Activated CD4-positive, alpha-beta T cell treated with anti-CD3 and anti-CD28 coated beads, Interleukin-2, amount 10 ng/mL, durations not matched to agents 7 days and 5 days (primary cell): ENCODE results near the gene RSBN1. TPM values are rescaled to one million over a fixed set of nuclear protein-coding genes. Genes with fewer than 3 reads are reported as not detected.
A peak's percentile ranks its signal among the peaks of the same experiment; 100 is the strongest.

Experiments
- CTCF ChIA-PET: fragments of 350-600 bp; sonication (Branson Sonifier 250); formaldehyde crosslinking; loops from one replicate; lab custom pipeline; 2021; ENCODE audit warnings: antibody characterized with exemption; lab: Charles Lee
- POLR2A ChIA-PET: fragments of 350-600 bp; sonication (Branson Sonifier 250); formaldehyde crosslinking; loops from one replicate; lab custom pipeline; 2021; ENCODE audit warnings: antibody characterized with exemption; lab: Charles Lee
- DNase-seq: peaks from one replicate; pipeline ENCODE4 v3.0.0-alpha.2; 2020
- H3K27ac Mint-ChIP-seq: one replicate; pipeline ENCODE4 v1.8.0; 2021; ENCODE audit warnings: mild to moderate bottlenecking, moderate library complexity, mixed read lengths
- H3K27me3 Mint-ChIP-seq: one replicate; pipeline ENCODE4 v1.8.0; 2021; ENCODE audit warnings: mixed read lengths
- H3K36me3 Mint-ChIP-seq: one replicate; pipeline ENCODE4 v1.8.0; 2021; ENCODE audit warnings: low read depth, mixed read lengths
- H3K4me1 Mint-ChIP-seq: one replicate; pipeline ENCODE4 v1.8.0; 2021; ENCODE audit warnings: mixed read lengths
- H3K4me3 Mint-ChIP-seq: one replicate; pipeline ENCODE4 v1.8.0; 2021; ENCODE audit warnings: mild to moderate bottlenecking, moderate library complexity, mixed read lengths
- H3K9me3 Mint-ChIP-seq: one replicate; pipeline ENCODE4 v1.8.0; 2021; ENCODE audit warnings: mixed read lengths
- total RNA-seq, 2 experiments: library from RNA; stranded (reverse); gene quantifications; one replicate each; pipeline ENCODE4 v1.2.3, GENCODE V29; 2021

The RSBN1 gene
- total RNA-seq, 2 experiments from 2014 or later, result 30.8 to 31.7 TPM

GRCh38 chr1:113809670-113810602 is 2.3 kb downstream of the RSBN1 start:
- POLR2A ChIA-PET, result no interaction called here
- Mint-ChIP-seq H3K4me1 (peaks cover 44% of the 10 kb centered on the region), H3K4me3 (peak overlapping the region; percentile 96), H3K9me3 (no peaks in the 10 kb centered on the region), H3K27ac (peak overlapping the region; percentile 67), H3K27me3 (no peaks in the 10 kb centered on the region), H3K36me3 (peaks cover 38% of the 10 kb centered on the region)
- DNase-seq, result no peak
- CTCF ChIA-PET, result no interaction called here

- peak overlapping the region; percentile 14 for H3K27ac Mint-ChIP-seq
- peak overlapping the region; percentile 27 for H3K4me3 Mint-ChIP-seq
- peaks cover 47% of the 10 kb centered on the region for H3K36me3 Mint-ChIP-seq
- no peaks in the 10 kb centered on the region for H3K9me3 Mint-ChIP-seq
- H3K27me3 Mint-ChIP-seq, result no peaks in the 10 kb centered on the region
- POLR2A ChIA-PET, result no interaction called here
- DNase-seq, result no peak
- H3K4me1 Mint-ChIP-seq, result peaks cover 52% of the 10 kb centered on the region
- CTCF ChIA-PET, result no interaction called here
Observed at GRCh38 chr1:113808450-113809195, 3.7 kb downstream of the RSBN1 start.

GRCh38 chr1:113805639-113806038 is 6.6 kb downstream of the RSBN1 start:
- H3K4me3 Mint-ChIP-seq, result no peak overlapping the region
- H3K9me3 Mint-ChIP-seq, result peaks cover 6% of the 10 kb centered on the region
- ChIA-PET CTCF (interaction anchor here (1.1 kb wide), 2 partner anchors 12 to 17 kb away, joined by 3 to 5 read pairs; no protein-coding TSS in a partner anchor), POLR2A (no interaction called here)
- H3K27me3 Mint-ChIP-seq, result no peaks in the 10 kb centered on the region
- no peak for DNase-seq
- no peak overlapping the region for H3K27ac Mint-ChIP-seq
- peaks cover 55% of the 10 kb centered on the region for H3K36me3 Mint-ChIP-seq
- peaks cover 68% of the 10 kb centered on the region for H3K4me1 Mint-ChIP-seq

GRCh38 chr1:113805256-113805531 is 7.1 kb downstream of the RSBN1 start:
- H3K4me1 Mint-ChIP-seq, result peaks cover 66% of the 10 kb centered on the region

GRCh38 chr1:113804421-113805255 is 7.6 kb downstream of the RSBN1 start:
- Mint-ChIP-seq H3K4me1 (peaks cover 62% of the 10 kb centered on the region), H3K36me3 (peaks cover 50% of the 10 kb centered on the region), H3K27ac (no peak overlapping the region), H3K4me3 (no peak overlapping the region), H3K27me3 (no peaks in the 10 kb centered on the region), H3K9me3 (peaks cover 6% of the 10 kb centered on the region)
- ChIA-PET CTCF (interaction anchor here (1.1 to 1.5 kb wide), 2 partner anchors 13 to 14 kb away, joined by 3 read pairs; no protein-coding TSS in a partner anchor), POLR2A (interaction anchor here (0.6 kb wide), 1 partner anchor 13 kb away, joined by 3 read pairs; no protein-coding TSS in a partner anchor)
- no peak for DNase-seq

More at GRCh38 chr1:113805256-113805531, 7.1 kb downstream of the RSBN1 start:
- Mint-ChIP-seq H3K27me3 (no peaks in the 10 kb centered on the region), H3K4me3 (no peak overlapping the region), H3K27ac (no peak overlapping the region), H3K36me3 (peaks cover 53% of the 10 kb centered on the region), H3K9me3 (peaks cover 6% of the 10 kb centered on the region)
- POLR2A ChIA-PET, result interaction anchor here (0.6 kb wide), 1 partner anchor 12 kb away, joined by 3 read pairs; no protein-coding TSS in a partner anchor
- no peak for DNase-seq
- CTCF ChIA-PET, result interaction anchor here (1.1 kb wide), 2 partner anchors 12 to 17 kb away, joined by 3 to 5 read pairs; no protein-coding TSS in a partner anchor

- ChIA-PET POLR2A (no interaction called here), CTCF (interaction anchor here (1.3 kb wide), 1 partner anchor 15 kb away, joined by 3 read pairs; no protein-coding TSS in a partner anchor)
- H3K27ac Mint-ChIP-seq, result no peak overlapping the region
- DNase-seq, result no peak
- H3K4me3 Mint-ChIP-seq, result no peak overlapping the region
- no peaks in the 10 kb centered on the region for H3K27me3 Mint-ChIP-seq
- peaks cover 6% of the 10 kb centered on the region for H3K9me3 Mint-ChIP-seq
- peaks cover 56% of the 10 kb centered on the region for H3K4me1 Mint-ChIP-seq
- H3K36me3 Mint-ChIP-seq, result peaks cover 46% of the 10 kb centered on the region
Observed at GRCh38 chr1:113802367-113803007, 9.8 kb downstream of the RSBN1 start.

- peaks cover 47% of the 10 kb centered on the region for H3K4me1 Mint-ChIP-seq
Observed at GRCh38 chr1:113800487-113800886, 11.8 kb downstream of the RSBN1 start.

GRCh38 chr1:113797472-113797871 is 14.8 kb downstream of the RSBN1 start:
- Mint-ChIP-seq H3K4me1 (peaks cover 40% of the 10 kb centered on the region), H3K36me3 (peaks cover 47% of the 10 kb centered on the region), H3K27me3 (no peaks in the 10 kb centered on the region), H3K27ac (no peak overlapping the region), H3K9me3 (no peaks in the 10 kb centered on the region), H3K4me3 (no peak overlapping the region)
- ChIA-PET POLR2A (no interaction called here), CTCF (interaction anchor here (2.1 kb wide), 1 partner anchor 14 kb away, joined by 7 read pairs; no protein-coding TSS in a partner anchor)
- no peak for DNase-seq

More at GRCh38 chr1:113800487-113800886, 11.8 kb downstream of the RSBN1 start:
- Mint-ChIP-seq H3K9me3 (peaks cover 6% of the 10 kb centered on the region), H3K27ac (no peak overlapping the region), H3K36me3 (peaks cover 50% of the 10 kb centered on the region), H3K27me3 (no peaks in the 10 kb centered on the region), H3K4me3 (no peak overlapping the region)
- CTCF ChIA-PET, result interaction anchor here (0.6 kb wide), 1 partner anchor 12 kb away, joined by 3 read pairs; no protein-coding TSS in a partner anchor
- DNase-seq, result no peak
- POLR2A ChIA-PET, result no interaction called here

- Mint-ChIP-seq H3K27me3 (no peaks in the 10 kb centered on the region), H3K4me1 (peaks cover 39% of the 10 kb centered on the region), H3K27ac (no peak overlapping the region), H3K4me3 (no peak overlapping the region), H3K36me3 (peaks cover 69% of the 10 kb centered on the region), H3K9me3 (peaks cover 2% of the 10 kb centered on the region)
- ChIA-PET CTCF (no interaction called here), POLR2A (no interaction called here)
- no peak for DNase-seq
Observed at GRCh38 chr1:113793878-113794834, 18.1 kb downstream of the RSBN1 start.

GRCh38 chr1:113792986-113793385 is 19.3 kb downstream of the RSBN1 start:
- POLR2A ChIA-PET, result no interaction called here
- DNase-seq, result no peak
- H3K4me3 Mint-ChIP-seq, result no peak overlapping the region
- no peaks in the 10 kb centered on the region for H3K27me3 Mint-ChIP-seq
- H3K9me3 Mint-ChIP-seq, result peaks cover 2% of the 10 kb centered on the region
- H3K27ac Mint-ChIP-seq, result no peak overlapping the region
- CTCF ChIA-PET, result interaction anchor here (0.9 kb wide), 1 partner anchor 155 kb away, joined by 3 read pairs; no protein-coding TSS in a partner anchor
- peaks cover 41% of the 10 kb centered on the region for H3K4me1 Mint-ChIP-seq
- peaks cover 76% of the 10 kb centered on the region for H3K36me3 Mint-ChIP-seq

GRCh38 chr1:113792471-113792870 is 19.8 kb downstream of the RSBN1 start:
- H3K4me3 Mint-ChIP-seq, result no peak overlapping the region
- peaks cover 76% of the 10 kb centered on the region for H3K36me3 Mint-ChIP-seq

More at GRCh38 chr1:113792471-113792870, 19.8 kb downstream of the RSBN1 start:
- Mint-ChIP-seq H3K27me3 (no peaks in the 10 kb centered on the region), H3K4me1 (peaks cover 43% of the 10 kb centered on the region), H3K9me3 (peaks cover 2% of the 10 kb centered on the region), H3K27ac (peak overlapping the region; percentile 74)
- ChIA-PET CTCF (interaction anchor here (0.9 kb wide), 1 partner anchor 155 kb away, joined by 3 read pairs; no protein-coding TSS in a partner anchor), POLR2A (no interaction called here)
- DNase-seq, result peak; percentile 17
